Measurements from ENCODE around the gene AZU1.
"Not testable (repeated sequence)": the region's sequence is repeated elsewhere in the genome, so short reads cannot be mapped to it uniquely, and the experiment has no call there.

The AZU1 gene

GRCh38 chr19:831407-832369, 4.1 kb downstream of the AZU1 start:
- DNase-seq (ENCODE audit: low read depth), result no peak

- DNase-seq (ENCODE audit: low read depth), result no peak
Observed at GRCh38 chr19:834216-834615, 6.6 kb downstream of the AZU1 start.

GRCh38 chr19:835210-835810, 7.7 kb downstream of the AZU1 start:
- no peak for DNase-seq (ENCODE audit: low read depth)

- DNase-seq (ENCODE audit: low read depth), result no peak
Observed at GRCh38 chr19:840519-841206, 13.0 kb downstream of the AZU1 start, which contains the start of gene PRTN3. Gene PRTN3 (plus strand): TSS chr19:840999. CDS start chr19:841009, 10 bp downstream.

GRCh38 chr19:842802-843179, 15.2 kb downstream of the AZU1 start:
- not testable (repeated sequence) for DNase-seq (ENCODE audit: low read depth)

GRCh38 chr19:843180-843835, 15.7 kb downstream of the AZU1 start:
- DNase-seq (ENCODE audit: low read depth), result no peak

GRCh38 chr19:843836-844545, 16.4 kb downstream of the AZU1 start:
- DNase-seq (ENCODE audit: low read depth), result no peak

- no peak for DNase-seq (ENCODE audit: low read depth)
Observed at GRCh38 chr19:844546-844971, 16.9 kb downstream of the AZU1 start.

GRCh38 chr19:845707-846521, 18.3 kb downstream of the AZU1 start:
- no peak for DNase-seq (ENCODE audit: low read depth)

- no peak for DNase-seq (ENCODE audit: low read depth)
Observed at GRCh38 chr19:848386-848921, 20.8 kb downstream of the AZU1 start.

GRCh38 chr19:849195-849594, 21.6 kb downstream of the AZU1 start:
- not testable (repeated sequence) for DNase-seq (ENCODE audit: low read depth)

- no peak for DNase-seq (ENCODE audit: low read depth)
Observed at GRCh38 chr19:850221-850978, 22.8 kb downstream of the AZU1 start.

- DNase-seq (ENCODE audit: low read depth), result no peak
Observed at GRCh38 chr19:850979-851335, 23.3 kb downstream of the AZU1 start.

GRCh38 chr19:852136-853013, 24.7 kb downstream of the AZU1 start, which contains the start of gene ELANE:
Gene ELANE (plus strand): TSS chr19:852303. CDS start chr19:852329, 26 bp downstream.
- DNase-seq (ENCODE audit: low read depth), result no peak

- DNase-seq (ENCODE audit: low read depth), result no peak
Observed at GRCh38 chr19:853014-853585, 25.5 kb downstream of the AZU1 start.

- DNase-seq (ENCODE audit: low read depth), result not testable (repeated sequence)
Observed at GRCh38 chr19:853614-854220, 26.1 kb downstream of the AZU1 start.

- DNase-seq (ENCODE audit: low read depth), result no peak
Observed at GRCh38 chr19:854549-854948, 26.9 kb downstream of the AZU1 start.

GRCh38 chr19:855142-855541, 27.5 kb downstream of the AZU1 start:
- no peak for DNase-seq (ENCODE audit: low read depth)

Data from stimulated activated CD8-positive, alpha-beta memory T cell treated with anti-CD3 and anti-CD28 coated beads, Interleukin-15, amount 100 ng/mL, for 24 hours (primary cell).